HUES64 (cell line): ENCODE measurements around the gene FOXC2.

ENCODE experiments used
- H3K27ac ChIP-seq: 2 replicates; pipeline ENCODE4 v1.7.0; 2013; ENCODE audit warnings: low read depth, low read length, inconsistent platforms
- H3K27me3 ChIP-seq: 2 replicates; pipeline ENCODE4 v1.6.1; 2013; ENCODE audit warnings: mild to moderate bottlenecking, low read length; ENCODE audit not compliant: insufficient read depth
- H3K36me3 ChIP-seq: 2 replicates; pipeline ENCODE4 v1.6.1; 2013; ENCODE audit warnings: mild to moderate bottlenecking, low read length; ENCODE audit not compliant: insufficient read depth
- H3K4me1 ChIP-seq: 2 replicates; pipeline ENCODE4 v1.6.1; 2013; ENCODE audit warnings: mild to moderate bottlenecking, low read length, moderate library complexity; ENCODE audit not compliant: insufficient read depth
- H3K4me3 ChIP-seq: 2 replicates; pipeline ENCODE4 v1.5.1; 2013; ENCODE audit warnings: mild to moderate bottlenecking, low read length, moderate library complexity
- H3K9ac ChIP-seq: 2 replicates; pipeline ENCODE4 v1.6.1; 2013; ENCODE audit warnings: mild to moderate bottlenecking, low read depth, low read length
- H3K9me3 ChIP-seq: 2 replicates; pipeline ENCODE4 v1.6.1; 2013; ENCODE audit warnings: low read depth, low read length; ENCODE audit not compliant: insufficient read depth
- WGBS: fragments of 150-250, 120-280 bp; methylation state at CpG from one replicate; pipeline ENCODE4 v1.1.7; 2013; ENCODE audit warnings: missing lambda C conversion rate; 5-methylcytosine and 5-hydroxymethylcytosine counted together

FOXC2 gene

DNA sequence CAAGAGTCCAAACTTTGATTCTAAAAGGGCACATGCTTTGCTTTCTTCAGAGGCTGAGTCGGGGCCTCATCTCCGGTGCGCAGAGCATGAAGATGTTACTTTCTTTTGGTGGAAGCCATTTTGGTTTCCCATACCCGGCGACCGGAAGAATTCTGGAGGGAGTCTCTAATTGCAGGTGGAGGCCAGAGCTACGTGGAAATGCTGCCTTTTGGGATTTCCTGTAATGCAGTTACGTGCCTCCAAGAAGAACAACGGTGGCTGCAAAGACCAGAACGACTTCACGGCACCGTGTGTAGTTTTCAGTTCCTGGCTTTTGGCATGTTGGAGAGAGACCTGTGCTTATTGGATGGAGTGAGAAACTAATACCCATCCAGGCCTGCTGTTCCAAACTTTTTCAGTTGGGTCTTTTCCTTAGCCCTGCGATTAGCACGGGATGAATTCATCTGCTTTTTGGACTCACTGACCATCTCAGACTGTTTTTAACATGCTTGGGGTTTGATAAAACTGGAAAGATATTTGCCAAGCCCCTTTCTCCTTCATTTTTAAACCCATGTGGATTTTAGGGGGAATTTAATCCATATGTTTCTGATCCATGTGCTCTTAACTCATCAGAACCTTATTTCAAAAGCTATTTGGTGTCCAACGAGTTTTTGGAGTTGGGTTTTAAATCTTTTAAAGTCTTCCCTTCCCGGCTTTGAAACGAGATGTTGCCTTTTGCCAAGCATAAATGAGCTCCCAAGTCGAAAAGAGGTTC, 30.7 kb downstream of the FOXC2 start:
- H3K36me3 ChIP-seq, result no peaks in the 10 kb centered on the region
- no peak overlapping the region for H3K4me3 ChIP-seq
- H3K9ac ChIP-seq, result no peak overlapping the region
- H3K9me3 ChIP-seq, result no peaks in the 10 kb centered on the region
- H3K4me1 ChIP-seq, result no peaks in the 10 kb centered on the region
- no peak overlapping the region for H3K27ac ChIP-seq
- 94% methylated on average over 18 of the region's 18 CpGs for WGBS
- no peaks in the 10 kb centered on the region for H3K27me3 ChIP-seq

DNA sequence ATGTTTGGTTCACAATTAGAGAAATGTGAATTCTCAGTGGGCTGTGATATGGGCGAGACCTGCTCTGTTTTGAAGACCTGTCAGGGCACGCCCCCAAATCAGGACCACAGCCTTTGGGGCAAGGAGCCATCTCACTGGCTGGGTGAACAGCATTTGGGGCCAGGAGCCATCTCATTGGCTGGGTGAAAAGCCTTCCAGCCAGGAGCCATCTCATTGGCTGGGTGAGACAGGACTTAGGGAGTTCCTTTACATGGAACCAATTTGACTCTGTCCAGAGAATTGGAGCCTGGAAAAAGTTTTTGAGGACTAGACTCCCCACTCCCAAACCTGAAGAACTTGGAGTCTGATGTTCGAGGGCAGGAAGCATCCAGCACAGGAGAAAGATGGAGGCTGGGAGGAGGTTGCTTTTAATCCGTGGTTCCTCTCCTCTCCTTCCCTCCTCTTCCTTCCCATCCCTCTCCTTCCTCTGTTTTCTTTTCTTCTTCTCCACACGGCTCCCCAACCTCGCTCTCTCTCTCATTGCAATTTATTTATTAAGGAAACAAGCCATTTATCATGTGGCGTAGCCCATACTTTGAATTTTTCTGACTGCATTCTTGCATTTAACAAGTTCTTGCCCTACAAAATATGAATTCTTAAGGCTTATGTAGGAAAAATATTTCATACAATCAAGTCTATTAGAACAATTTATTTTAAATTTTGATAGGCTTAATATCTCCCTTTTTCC, 31.4 kb downstream of the FOXC2 start:
- WGBS, result 90% methylated on average over 6 of the region's 7 CpGs
- Histone ChIP-seq H3K27me3 (no peaks in the 10 kb centered on the region), H3K9me3 (no peaks in the 10 kb centered on the region), H3K36me3 (no peaks in the 10 kb centered on the region), H3K4me1 (no peaks in the 10 kb centered on the region), H3K9ac (no peak overlapping the region), H3K4me3 (no peak overlapping the region), H3K27ac (no peak overlapping the region)

DNA sequence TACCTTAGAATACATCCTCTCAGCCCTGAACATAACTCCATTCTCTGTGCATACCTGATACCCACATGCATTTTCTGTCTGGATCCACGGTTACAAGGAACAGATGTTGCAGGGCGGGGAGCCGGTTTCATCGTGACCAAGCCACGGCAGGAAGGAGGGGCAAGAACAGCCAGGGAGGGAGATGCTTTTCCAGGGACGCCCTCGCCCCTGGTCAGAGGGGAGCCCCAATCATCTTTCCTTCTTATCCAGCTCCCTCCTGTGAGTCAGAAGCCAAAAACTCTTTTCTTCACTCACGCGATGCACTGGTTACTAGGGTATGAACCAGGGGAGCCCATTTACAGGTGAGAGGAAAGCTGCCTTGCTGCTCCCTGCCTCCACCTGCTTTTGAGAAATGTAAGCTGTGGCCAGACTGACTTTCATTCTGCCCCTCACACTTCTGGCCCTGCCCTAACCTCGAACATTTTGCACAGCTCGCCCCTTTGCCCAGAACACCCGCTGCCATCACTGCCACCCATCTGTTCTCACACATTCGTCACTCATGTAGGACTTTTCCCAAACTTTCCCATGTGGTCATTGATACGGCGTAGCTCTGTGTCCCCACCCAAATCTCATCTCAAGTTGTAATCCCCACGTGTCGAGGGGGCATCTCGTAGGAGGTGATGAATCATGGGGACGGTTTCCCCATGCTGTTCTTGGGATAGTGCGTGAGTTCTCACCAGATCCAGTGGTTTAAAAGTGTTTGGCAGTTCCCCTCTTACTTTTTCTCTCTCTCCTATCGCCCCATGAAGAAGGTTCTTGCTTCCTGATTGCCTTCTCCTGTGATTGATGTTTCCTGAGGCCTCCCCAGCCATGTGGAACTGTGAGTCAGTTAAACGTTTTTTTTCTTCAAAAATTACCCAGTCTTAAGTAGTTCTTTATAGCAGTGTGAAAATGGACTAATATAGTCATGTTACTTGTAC, 32.3 kb downstream of the FOXC2 start:
- H3K4me3 ChIP-seq, result no peak overlapping the region
- 90% methylated on average over 21 of the region's 22 CpGs for WGBS
- no peaks in the 10 kb centered on the region for H3K4me1 ChIP-seq
- H3K9ac ChIP-seq, result no peak overlapping the region
- no peaks in the 10 kb centered on the region for H3K27me3 ChIP-seq
- H3K27ac ChIP-seq, result no peak overlapping the region
- no peaks in the 10 kb centered on the region for H3K9me3 ChIP-seq
- H3K36me3 ChIP-seq, result no peaks in the 10 kb centered on the region

DNA sequence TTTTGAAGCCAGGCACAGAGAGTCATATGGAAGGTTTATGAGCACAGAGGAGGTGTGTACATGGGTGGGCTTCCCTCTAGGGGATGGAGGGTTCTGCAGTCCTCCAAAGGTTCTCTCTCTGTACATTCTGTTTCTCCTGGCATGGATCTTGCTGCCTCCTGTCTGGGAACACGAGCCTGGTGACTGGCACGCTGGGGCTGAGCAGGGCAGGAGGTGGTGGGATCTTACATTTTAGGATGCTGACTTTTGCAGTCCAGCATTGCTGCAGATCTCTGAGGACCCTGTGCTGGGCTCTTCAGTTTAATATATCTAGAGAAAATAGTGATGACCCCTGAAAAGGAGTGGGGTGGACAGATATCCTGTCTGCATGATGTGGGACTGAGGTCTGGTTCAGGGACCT, 34.7 kb downstream of the FOXC2 start:
- Histone ChIP-seq H3K4me1 (no peaks in the 10 kb centered on the region), H3K9me3 (no peaks in the 10 kb centered on the region), H3K27me3 (no peaks in the 10 kb centered on the region), H3K27ac (no peak overlapping the region), H3K9ac (no peak overlapping the region), H3K36me3 (no peaks in the 10 kb centered on the region), H3K4me3 (no peak overlapping the region)
- WGBS, result 95% methylated on average over 2 of the region's 2 CpGs

DNA sequence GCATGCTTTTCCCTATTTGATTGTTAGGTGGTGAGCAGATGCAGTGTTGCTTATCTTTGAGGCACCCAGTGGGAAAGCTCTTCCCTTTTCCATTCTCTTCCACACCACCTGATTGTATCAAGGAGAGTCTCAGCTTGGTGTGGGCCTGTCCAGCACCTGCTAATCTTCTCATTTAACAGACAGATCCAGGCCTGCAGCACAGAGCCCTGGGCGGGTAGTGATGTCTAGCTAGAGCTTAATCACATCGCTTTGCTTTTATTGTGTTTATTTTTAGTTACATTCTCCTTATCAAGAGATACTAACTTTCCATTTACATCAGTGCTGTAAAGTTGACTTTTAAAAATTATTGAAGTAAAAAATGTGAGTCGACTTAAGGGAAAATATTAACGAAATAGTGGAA, 35.9 kb downstream of the FOXC2 start:
- Histone ChIP-seq H3K9ac (no peak overlapping the region), H3K4me3 (no peak overlapping the region), H3K36me3 (no peaks in the 10 kb centered on the region), H3K4me1 (no peaks in the 10 kb centered on the region), H3K9me3 (no peaks in the 10 kb centered on the region), H3K27me3 (no peaks in the 10 kb centered on the region), H3K27ac (no peak overlapping the region)
- WGBS, result 87% methylated on average over 2 of the region's 4 CpGs

DNA sequence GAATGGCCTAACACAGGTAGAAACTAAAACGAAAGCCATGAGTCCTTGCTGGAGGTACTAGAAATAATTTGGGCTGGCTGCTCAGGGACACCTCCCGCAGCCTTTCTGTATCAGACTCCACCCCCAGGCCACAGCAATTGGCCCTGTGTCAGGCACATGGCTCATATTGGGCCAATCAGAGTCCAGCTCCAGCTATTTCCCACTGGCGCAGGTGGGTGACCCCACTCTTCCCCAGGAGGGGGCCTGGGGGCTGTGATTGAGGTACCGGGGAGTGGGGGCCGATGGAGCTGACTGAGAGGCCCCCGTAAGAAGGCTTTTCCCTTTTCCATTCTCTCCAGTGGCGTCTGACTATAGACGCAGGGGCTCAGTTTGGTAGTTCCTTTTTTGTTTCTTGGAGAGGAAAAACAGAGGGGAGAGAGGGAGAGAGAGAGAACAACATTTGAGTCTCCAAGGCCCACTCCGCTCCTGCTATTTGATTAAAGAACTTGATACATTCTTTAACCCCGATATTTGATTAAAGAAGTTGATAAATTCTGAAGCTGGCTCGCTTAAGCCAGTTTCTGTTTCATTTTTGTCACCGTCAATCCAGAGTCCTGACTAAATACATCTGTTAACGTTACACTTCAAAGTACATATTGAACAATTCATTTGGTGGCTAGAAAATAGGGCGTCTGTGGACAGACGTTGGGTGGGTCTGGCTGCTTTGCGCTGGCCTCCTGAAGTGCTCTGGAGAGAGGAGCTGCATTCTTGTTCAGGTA, 38.0 kb downstream of the FOXC2 start:
- Histone ChIP-seq H3K36me3 (no peaks in the 10 kb centered on the region), H3K4me3 (no peak overlapping the region), H3K4me1 (peaks cover 3% of the 10 kb centered on the region; the same call in 1 of the 2 replicates), H3K27ac (no peak overlapping the region), H3K9ac (no peak overlapping the region), H3K27me3 (no peaks in the 10 kb centered on the region), H3K9me3 (no peaks in the 10 kb centered on the region)
- WGBS, result 98% methylated on average over 16 of the region's 16 CpGs

DNA sequence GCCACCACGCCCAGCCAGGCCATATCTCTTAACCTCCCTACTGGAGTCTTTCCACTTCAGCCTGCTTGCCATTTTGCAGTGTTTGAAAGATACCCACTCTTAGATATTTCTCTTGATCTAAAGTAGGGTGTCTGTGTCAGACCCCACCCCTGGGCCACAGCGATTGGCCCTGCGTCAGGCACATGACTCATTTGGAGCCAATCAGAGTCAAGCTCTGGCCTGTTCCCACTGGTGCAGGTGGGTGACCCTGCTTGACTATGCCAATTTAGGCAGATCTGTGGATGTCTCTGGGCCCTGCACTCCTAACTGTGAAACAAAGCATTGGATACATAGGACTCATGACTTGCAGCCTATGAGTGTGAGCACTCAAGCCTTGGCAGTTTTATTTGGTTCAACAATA, 39.3 kb downstream of the FOXC2 start:
- Histone ChIP-seq H3K27ac (no peak overlapping the region), H3K27me3 (no peaks in the 10 kb centered on the region), H3K36me3 (no peaks in the 10 kb centered on the region), H3K9me3 (no peaks in the 10 kb centered on the region), H3K9ac (no peak overlapping the region), H3K4me1 (peaks cover 3% of the 10 kb centered on the region; the same call in 1 of the 2 replicates), H3K4me3 (no peak overlapping the region)
- 98% methylated on average over 3 of the region's 3 CpGs for WGBS

DNA sequence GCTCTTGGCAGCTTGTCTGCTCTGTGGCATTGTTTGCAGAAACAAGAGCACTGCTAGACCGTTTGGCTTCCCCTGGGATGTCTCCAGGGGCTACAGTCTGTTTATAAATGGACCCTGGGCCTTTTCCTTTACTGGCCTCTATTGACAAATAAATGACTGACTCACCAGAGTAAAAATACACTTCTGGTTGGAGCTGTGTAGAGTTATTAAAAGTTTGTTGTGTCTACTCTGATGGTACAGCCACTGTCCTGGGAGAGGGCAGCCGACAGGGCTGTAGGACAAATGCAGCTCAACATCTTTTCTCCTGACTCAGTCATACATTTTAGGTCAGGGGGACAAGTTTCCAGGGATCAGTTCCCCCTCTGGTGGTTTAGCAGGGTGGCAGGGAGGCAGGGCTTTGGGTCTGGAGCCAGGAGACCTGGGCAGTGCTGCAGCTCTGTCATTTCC, 41.7 kb downstream of the FOXC2 start:
- Histone ChIP-seq H3K4me3 (no peak overlapping the region), H3K9me3 (no peaks in the 10 kb centered on the region), H3K4me1 (peaks cover 3% of the 10 kb centered on the region; the same call in 1 of the 2 replicates), H3K27ac (no peak overlapping the region), H3K36me3 (no peaks in the 10 kb centered on the region), H3K9ac (no peak overlapping the region), H3K27me3 (no peaks in the 10 kb centered on the region)
- WGBS, result 90% methylated on average over 2 of the region's 2 CpGs

DNA sequence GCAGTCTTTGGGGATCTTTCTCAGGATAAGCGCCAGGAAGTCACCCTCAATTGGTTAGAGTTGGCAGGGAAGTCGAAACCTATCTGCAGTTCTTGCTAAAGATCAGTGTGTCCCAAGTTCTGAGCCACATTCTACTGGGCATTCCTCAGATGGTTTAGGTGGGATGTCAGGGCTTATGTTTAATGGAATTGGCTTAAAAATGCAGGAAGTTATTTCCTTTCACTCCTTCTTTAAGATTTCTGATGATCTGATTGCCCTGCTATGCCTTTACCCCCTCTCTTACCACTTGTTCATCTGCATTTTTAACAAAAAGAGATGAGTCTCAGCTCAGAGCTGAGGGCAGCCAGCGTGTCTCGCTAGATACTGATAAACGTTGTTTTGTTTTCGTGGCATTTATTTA, 42.5 kb downstream of the FOXC2 start:
- H3K9ac ChIP-seq, result no peak overlapping the region
- 77% methylated on average over 6 of the region's 6 CpGs for WGBS
- H3K4me3 ChIP-seq, result no peak overlapping the region
- no peaks in the 10 kb centered on the region for H3K27me3 ChIP-seq
- H3K9me3 ChIP-seq, result no peaks in the 10 kb centered on the region
- no peak overlapping the region for H3K27ac ChIP-seq
- H3K36me3 ChIP-seq, result no peaks in the 10 kb centered on the region
- peaks cover 3% of the 10 kb centered on the region; the same call in 1 of the 2 replicates for H3K4me1 ChIP-seq

DNA sequence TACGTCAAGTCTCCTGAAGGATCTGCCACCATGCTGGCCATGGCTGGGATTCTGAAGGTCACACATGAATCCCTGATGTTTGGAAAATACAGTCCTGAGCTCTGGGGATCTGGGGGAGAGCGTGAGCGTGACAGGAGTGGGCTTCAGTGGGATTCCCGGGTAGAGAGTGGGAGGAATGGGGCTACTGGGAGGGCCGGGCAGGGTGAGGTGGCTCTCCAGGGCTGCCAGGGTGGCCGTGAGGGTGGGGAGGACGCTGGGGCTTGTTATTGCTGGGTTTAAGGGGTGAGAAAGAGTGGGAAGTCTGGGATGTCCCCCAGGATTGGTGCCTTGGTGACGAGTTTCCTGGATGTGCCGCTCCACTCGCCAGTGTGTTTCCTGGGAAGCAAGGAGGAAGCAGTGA, 43.0 kb downstream of the FOXC2 start:
- no peak overlapping the region for H3K9ac ChIP-seq
- H3K27me3 ChIP-seq, result no peaks in the 10 kb centered on the region
- no peak overlapping the region for H3K27ac ChIP-seq
- H3K4me3 ChIP-seq, result no peak overlapping the region
- H3K9me3 ChIP-seq, result no peaks in the 10 kb centered on the region
- WGBS, result 91% methylated on average over 10 of the region's 10 CpGs
- H3K4me1 ChIP-seq, result peaks cover 9% of the 10 kb centered on the region; the same call in 1 of the 2 replicates
- H3K36me3 ChIP-seq, result no peaks in the 10 kb centered on the region
